H1 (cell line): Measurements from ENCODE around the gene ZBTB49. TPM values are rescaled to one million over a fixed set of nuclear protein-coding genes. Genes with fewer than 3 reads are reported as not detected.

ENCODE experiments used
- CTCF ChIA-PET: fragments of 300-600 bp; sonication (Branson Sonifier 250); formaldehyde crosslinking; loops from one replicate; lab custom pipeline; 2021; ENCODE audit not compliant: partially characterized antibody; lab: Charles Lee
- POLR2A ChIA-PET: fragments of 300-600 bp; sonication (Branson Sonifier 250); formaldehyde crosslinking; loops from one replicate; lab custom pipeline; 2021; ENCODE audit warnings: inconsistent platforms; ENCODE audit not compliant: partially characterized antibody; lab: Charles Lee
- DNase-seq, 2 experiments: peaks; one replicate each; pipeline versions ENCODE4 v3.0.0 to v3.0.0-alpha.2; 2010 to 2022; ENCODE audit warnings: low spot score in 2 of 2, low read depth in 1 of 2, mixed read lengths in 1 of 2
- FAIRE-seq: peaks from 2 replicates; lab custom pipeline; 2011; peaks lifted over from hg19 to GRCh38; lab: Jason Lieb, UNC
- H2AFZ ChIP-seq: 2 replicates; pipeline ENCODE4 v1.8.1; 2012; ENCODE audit warnings: low read length, inconsistent platforms
- H2AK5ac ChIP-seq: 2 replicates; pipeline ENCODE4 v1.6.1; 2013; ENCODE audit warnings: low read depth, low read length
- H2BK120ac ChIP-seq: replicated peaks from 2 replicates; pipeline ENCODE3; 2013; ENCODE audit warnings: low read depth, low read length, inconsistent platforms
- H2BK12ac ChIP-seq: 2 replicates; pipeline ENCODE4 v1.6.1; 2013; ENCODE audit warnings: low read depth, low read length
- H2BK15ac ChIP-seq: 2 replicates; pipeline ENCODE4 v1.6.1; 2013; ENCODE audit warnings: low read length
- H2BK20ac ChIP-seq: 2 replicates; pipeline ENCODE4 v1.6.1; 2013; ENCODE audit warnings: low read length
- H2BK5ac ChIP-seq: 2 replicates; pipeline ENCODE4 v1.6.1; 2013; ENCODE audit warnings: low read depth, low read length
- H3K14ac ChIP-seq: 2 replicates; pipeline ENCODE4 v1.6.1; 2013; ENCODE audit warnings: inconsistent platforms; ENCODE audit not compliant: insufficient read length
- H3K18ac ChIP-seq: 2 replicates; pipeline ENCODE4 v1.6.1; 2013; ENCODE audit warnings: low read length; ENCODE audit errors: extremely low read depth
- H3K23ac ChIP-seq: 2 replicates; pipeline ENCODE4 v1.6.1; 2013; ENCODE audit warnings: inconsistent platforms; ENCODE audit not compliant: insufficient read length
- H3K23me2 ChIP-seq: 2 replicates; pipeline ENCODE4 v1.6.1; 2013; ENCODE audit warnings: low read depth, low read length
- H3K27ac ChIP-seq: 2 replicates; pipeline ENCODE4 v1.6.1; 2011; ENCODE audit warnings: low read depth, low read length, inconsistent platforms
- H3K27me3 ChIP-seq, 4 experiments: replicated peaks in 1 of 4; 1 replicate in 1 of 4; 2 replicates in 3 of 4; pipeline versions ENCODE4 v1.6.1 to v1.8.1; 2011 to 2013; ENCODE audit warnings: low read length in 3 of 4, mild to moderate bottlenecking in 3 of 4, inconsistent platforms in 2 of 4, mixed read lengths in 2 of 4, moderate library complexity in 1 of 4; ENCODE audit not compliant: control insufficient read depth in 3 of 4, insufficient read depth in 3 of 4; ENCODE audit errors: extremely low read depth in 1 of 4
- H3K36me3 ChIP-seq, 4 experiments: 2 replicates each; pipeline versions ENCODE4 v1.6.1 to v1.8.1; 2011 to 2013; ENCODE audit warnings: mild to moderate bottlenecking in 4 of 4, low read length in 3 of 4, moderate library complexity in 2 of 4, control low read depth in 1 of 4, inconsistent platforms in 1 of 4; ENCODE audit not compliant: insufficient read depth in 4 of 4, control insufficient read depth in 2 of 4
- H3K4ac ChIP-seq: replicated peaks from 2 replicates; pipeline ENCODE3; 2013; ENCODE audit warnings: low read length, low read depth, mixed read lengths, inconsistent platforms; ENCODE audit not compliant: insufficient read length
- H3K4me1 ChIP-seq, 4 experiments: replicated peaks in 1 of 4; 1 replicate in 1 of 4; 2 replicates in 3 of 4; pipeline versions ENCODE4 v1.6.1 to v1.8.1; 2011 to 2013; ENCODE audit warnings: low read length in 3 of 4, inconsistent platforms in 2 of 4, mixed read lengths in 1 of 4; ENCODE audit not compliant: insufficient read depth in 4 of 4, control insufficient read depth in 3 of 4
- H3K4me2 ChIP-seq, 2 experiments: 2 replicates each; pipeline versions ENCODE4 v1.6.1 to v1.8.1; 2011 to 2013; ENCODE audit warnings: low read depth in 2 of 2, low read length in 2 of 2, control low read depth in 1 of 2, inconsistent platforms in 1 of 2, mild to moderate bottlenecking in 1 of 2; ENCODE audit not compliant: insufficient read depth in 1 of 2
- H3K4me3 ChIP-seq, 4 experiments: fragments of 200-600, 300-600 bp in 1 of 4; sonication (generic), shearing (Covaris generic), sonication (Bioruptor Twin) in 1 of 4; 2 replicates each; pipeline versions ENCODE4 v1.5.1 to v1.8.1; 2011 to 2016; ENCODE audit warnings: low read length in 4 of 4, low read depth in 3 of 4, control low read depth in 2 of 4, inconsistent platforms in 2 of 4, mild to moderate bottlenecking in 2 of 4, mixed read lengths in 1 of 4, moderate library complexity in 1 of 4; ENCODE audit not compliant: insufficient read depth in 2 of 4; ENCODE audit errors: extremely low read depth in 1 of 4
- H3K56ac ChIP-seq: replicated peaks from 2 replicates; pipeline ENCODE3; 2013; ENCODE audit warnings: low read depth, mild to moderate bottlenecking, mixed read lengths, low read length, inconsistent platforms; ENCODE audit not compliant: insufficient read length
- H3K79me1 ChIP-seq: 2 replicates; pipeline ENCODE4 v1.6.1; 2013; ENCODE audit warnings: low read depth, low read length, control low read depth
- H3K79me2 ChIP-seq, 2 experiments: 2 replicates each; pipeline versions ENCODE4 v1.6.1 to v1.8.1; 2012 to 2013; ENCODE audit warnings: low read length in 2 of 2, mild to moderate bottlenecking in 2 of 2, inconsistent platforms in 1 of 2; ENCODE audit not compliant: insufficient read depth in 2 of 2, control insufficient read depth in 1 of 2
- H3K9ac ChIP-seq, 4 experiments: replicated peaks in 1 of 4; 1 replicate in 1 of 4; 2 replicates in 3 of 4; pipeline versions ENCODE4 v1.6.1 to v1.8.1; 2011 to 2013; ENCODE audit warnings: low read depth in 3 of 4, low read length in 3 of 4, control low read depth in 2 of 4, mild to moderate bottlenecking in 2 of 4, moderate library complexity in 2 of 4, inconsistent platforms in 1 of 4; ENCODE audit errors: extremely low read depth in 1 of 4
- H3K9me3 ChIP-seq, 2 experiments: 2 replicates each; pipeline versions ENCODE4 v1.6.1 to v1.8.1; 2012 to 2013; ENCODE audit warnings: mild to moderate bottlenecking in 2 of 2, moderate library complexity in 2 of 2, control low read depth in 1 of 2, inconsistent platforms in 1 of 2, low read depth in 1 of 2, low read length in 1 of 2, mixed read lengths in 1 of 2; ENCODE audit not compliant: insufficient read depth in 2 of 2
- H4K20me1 ChIP-seq, 2 experiments: replicated peaks in 1 of 2; 2 replicates each; pipeline versions ENCODE3 to v1.8.1; 2011 to 2013; ENCODE audit warnings: inconsistent platforms in 2 of 2, low read length in 2 of 2, mild to moderate bottlenecking in 1 of 2; ENCODE audit not compliant: insufficient read depth in 2 of 2, control insufficient read depth in 1 of 2
- H4K5ac ChIP-seq: 2 replicates; pipeline ENCODE4 v1.6.1; 2013; ENCODE audit warnings: low read length, low read depth, mixed read lengths, inconsistent platforms; ENCODE audit not compliant: insufficient read length
- H4K8ac ChIP-seq: 2 replicates; pipeline ENCODE4 v1.8.0; 2013; ENCODE audit warnings: mild to moderate bottlenecking, moderate library complexity, low read length, inconsistent platforms; ENCODE audit not compliant: insufficient read depth; ENCODE audit errors: extremely low read depth
- H4K91ac ChIP-seq: replicated peaks from 2 replicates; pipeline ENCODE3; 2013; ENCODE audit warnings: low read length, mixed read lengths, inconsistent platforms; ENCODE audit not compliant: insufficient read length
- ATF2 ChIP-seq: IDR thresholded peaks from 2 replicates; pipeline ENCODE4 v1.6.1; 2012; ENCODE audit warnings: low read length, inconsistent platforms
- BACH1 ChIP-seq: IDR thresholded peaks from 2 replicates; pipeline ENCODE4 v1.6.1; 2012; ENCODE audit warnings: low read length, improper control_type of control experiment
- BRCA1 ChIP-seq: IDR thresholded peaks from 2 replicates; pipeline ENCODE4 v1.6.1; 2012; ENCODE audit warnings: low read depth, low read length, improper control_type of control experiment
- CHD2 ChIP-seq: IDR thresholded peaks from 2 replicates; pipeline ENCODE4 v1.6.1; 2012; ENCODE audit warnings: low read length, improper control_type of control experiment
- CTBP2 ChIP-seq: IDR thresholded peaks from 2 replicates; pipeline ENCODE4 v1.7.0; 2011; ENCODE audit warnings: borderline replicate concordance, mild to moderate bottlenecking, moderate library complexity, mixed read lengths, low read length; ENCODE audit not compliant: insufficient read depth, insufficient read length
- HDAC6 ChIP-seq: IDR thresholded peaks from one replicate; pipeline ENCODE4 v1.7.1; 2012; ENCODE audit warnings: low read depth, mild to moderate bottlenecking, inconsistent platforms, low read length, moderate library complexity
- KDM1A ChIP-seq: fragments of 200-600, 300-600 bp; sonication (generic); IDR thresholded peaks from 2 replicates; pipeline ENCODE4 v1.7.1; 2016; ENCODE audit warnings: mild to moderate bottlenecking, low read length, borderline replicate concordance
- POU5F1 ChIP-seq: IDR thresholded peaks from 2 replicates; pipeline ENCODE4 v1.6.1; 2011; ENCODE audit warnings: low read depth, mild to moderate bottlenecking, low read length, moderate library complexity
- RNF2 ChIP-seq: fragments of 200-900, 300-1000 bp; sonication (generic); IDR thresholded peaks from 2 replicates; pipeline ENCODE4 v1.7.1; 2016; ENCODE audit warnings: borderline replicate concordance, low read depth, mild to moderate bottlenecking, antibody characterized with exemption, low read length; ENCODE audit not compliant: poor library complexity, severe bottlenecking; ENCODE audit errors: missing control alignments
- RXRA ChIP-seq: IDR thresholded peaks from 2 replicates; pipeline ENCODE4 v1.6.1; 2011; ENCODE audit warnings: low read depth, mild to moderate bottlenecking, low read length, moderate library complexity; ENCODE audit not compliant: insufficient read depth
- SRF ChIP-seq: IDR thresholded peaks from 2 replicates; pipeline ENCODE4 v1.6.1; 2011; ENCODE audit warnings: mild to moderate bottlenecking, low read depth, low read length, moderate library complexity
- SUZ12 ChIP-seq: fragments of 200-600 bp; sonication (generic); IDR thresholded peaks from 2 replicates; pipeline ENCODE4 v1.6.1; 2012; ENCODE audit warnings: mild to moderate bottlenecking, inconsistent platforms, low read length, moderate library complexity, mixed read lengths
- polyA plus RNA-seq, 7 experiments: library from polyadenylated mRNA; depleted of rRNA in 3 of 7; stranded (reverse) in 5 of 7; unstranded in 2 of 7; fragments of >200 nt in 5 of 7; fragments of 200-250 nt in 2 of 7; gene quantifications; 1 replicate in 5 of 7; 2 replicates in 1 of 7; 4 replicates in 1 of 7; pipeline versions ENCODE4 v1.2.1 to v1.2.3, GENCODE V29; 2011 to 2013; ENCODE audit warnings: missing spikeins in 2 of 7, mixed read lengths in 2 of 7
- total RNA-seq: library from RNA; stranded (reverse); fragmentation: NEBNext Ultra II Directional; extraction: Animal tissue kit (Norgen Biotek cat#: 25700); gene quantifications from 2 replicates; pipeline ENCODE4 v1.2.1, GENCODE V29; 2021

ZBTB49 gene
- total and polyA plus RNA-seq, 2 of the 8 experiments (the other 6 are each of a cell fraction or from before 2014, with no cell fraction given) = 4.2 to 6.8 TPM

GRCh38 chr4:4288098-4288497 is 2.0 kb upstream of the ZBTB49 start:
- no peak overlapping the region for H3K4me3 ChIP-seq
- no peak overlapping the region for H3K9ac ChIP-seq
- H3K23me2 ChIP-seq = peaks cover 16% of the 10 kb centered on the region
- H3K4me2 ChIP-seq = no peak overlapping the region; a peak in 1 of 4 replicates
- no peak overlapping the region for H2AFZ ChIP-seq
- peaks cover 0 to 27% of the 10 kb centered on the region in 2 experiments for H4K20me1 ChIP-seq
- H3K4me1 ChIP-seq = peaks cover 0 to 15% (median 4%) of the 10 kb centered on the region in 4 experiments; a peak in 4 of 7 replicates
- no peak overlapping the region for H2BK5ac ChIP-seq
- H3K79me2 ChIP-seq = peaks cover 15 to 65% of the 10 kb centered on the region in 2 experiments
- H2BK120ac ChIP-seq = no peak overlapping the region
- no peaks in the 10 kb centered on the region for H3K27me3 ChIP-seq
- H4K91ac ChIP-seq = no peak overlapping the region
- no peak overlapping the region for H4K5ac ChIP-seq
- TF ChIP-seq KDM1A = no peak
- no peak for TF ChIP-seq HDAC6
- no peak for TF ChIP-seq RNF2
- TF ChIP-seq BACH1 = no peak
- no peak for TF ChIP-seq BRCA1
- TF ChIP-seq CTBP2 = no peak
- no peak for TF ChIP-seq POU5F1
- TF ChIP-seq ATF2 = no peak
- no peak for TF ChIP-seq CHD2
- no peak for TF ChIP-seq RXRA
- no peak for TF ChIP-seq SUZ12
- no peak for TF ChIP-seq SRF
- TF ChIP-seq, all 59 proteins: peak for 0
- no peak overlapping the region for H3K18ac ChIP-seq
- H2BK12ac ChIP-seq = no peak overlapping the region
- H2AK5ac ChIP-seq = no peak overlapping the region
- FAIRE-seq (no peak), DNase-seq (no peak)
- no peak overlapping the region for H4K8ac ChIP-seq
- ChIA-PET CTCF (interaction anchor here (0.6 kb wide), 1 partner anchor 67 kb away, joined by 3 read pairs; no protein-coding TSS in a partner anchor), POLR2A (interaction anchor here (0.9 kb wide), 1 partner anchor 31 kb away, joined by 5 read pairs; no protein-coding TSS in a partner anchor)
- no peak overlapping the region for H2BK15ac ChIP-seq
- H3K79me1 ChIP-seq = peaks cover 16% of the 10 kb centered on the region
- H3K56ac ChIP-seq = no peak overlapping the region
- H2BK20ac ChIP-seq = no peak overlapping the region
- H3K23ac ChIP-seq = no peak overlapping the region
- no peak overlapping the region for H3K14ac ChIP-seq
- H3K9me3 ChIP-seq = no peaks in the 10 kb centered on the region
- no peak overlapping the region for H3K27ac ChIP-seq
- no peak overlapping the region for H3K4ac ChIP-seq
- peaks cover 7 to 28% (median 22%) of the 10 kb centered on the region in 4 experiments for H3K36me3 ChIP-seq
